ENCODE results near the gene WIPF2. TPM values are rescaled to one million over a fixed set of nuclear protein-coding genes. Genes with fewer than 3 reads are reported as not detected.

WIPF2 gene
- total and polyA plus RNA-seq, 2 of the 8 experiments (the other 6 are each of a cell fraction or from before 2014, with no cell fraction given), result 6.9 to 25.3 TPM

DNA sequence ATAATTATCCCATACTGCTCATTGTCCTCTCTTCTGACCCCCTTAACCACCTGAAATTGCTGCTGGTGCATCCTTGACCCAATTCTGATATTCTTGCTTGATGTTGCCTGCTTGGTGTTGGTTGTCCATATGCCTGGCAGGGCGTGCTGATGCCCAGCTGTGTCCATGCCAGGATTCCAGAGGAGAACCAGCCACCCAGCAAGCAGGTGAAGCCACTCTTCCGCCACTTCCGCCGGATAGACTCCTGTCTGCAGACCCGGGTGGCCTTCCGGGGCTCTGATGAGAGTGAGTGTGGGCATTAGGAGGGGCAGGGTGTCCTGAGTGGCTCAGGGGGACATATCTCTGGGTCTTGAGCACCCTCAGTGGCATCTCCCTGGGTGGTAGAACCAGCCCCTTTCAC is 30.4 kb upstream of the WIPF2 start:
- Histone ChIP-seq H3K23me2 (ENCODE audit: low read depth, low read length) (peaks cover 8% of the 10 kb centered on the region), H2AFZ (ENCODE audit: low read length) (no peak overlapping the region), H3K79me2 (ENCODE audit: control insufficient read depth in 1 of 2, insufficient read depth in 2 of 2, low read length in 2 of 2) (no peaks in the 10 kb centered on the region), H3K36me3 (ENCODE audit: control insufficient read depth in 2 of 4, insufficient read depth in 4 of 4, low read length in 3 of 4) (peaks cover 0 to 13% (median 5%) of the 10 kb centered on the region in 4 experiments; a peak in 5 of 8 replicates), H2BK20ac (ENCODE audit: low read length) (no peak overlapping the region), H3K23ac (ENCODE audit: insufficient read length) (no peak overlapping the region), H2BK120ac (replicated peaks; ENCODE audit: low read depth, low read length) (no peak overlapping the region), H3K18ac (ENCODE audit: extremely low read depth, low read length) (no peak overlapping the region), H3K4me3 (ENCODE audit: extremely low read depth in 1 of 4, insufficient read depth in 2 of 4, low read depth in 3 of 4, low read length in 4 of 4) (no peak overlapping the region), H3K14ac (ENCODE audit: insufficient read length) (no peak overlapping the region), H3K9ac (replicated peaks in 1 of 4; ENCODE audit: extremely low read depth in 1 of 4, low read depth in 3 of 4, low read length in 3 of 4) (no peak overlapping the region), H3K9me3 (ENCODE audit: insufficient read depth in 2 of 2, low read depth in 1 of 2, low read length in 1 of 2) (no peaks in the 10 kb centered on the region), H2BK15ac (ENCODE audit: low read length) (no peak overlapping the region), H4K91ac (replicated peaks; ENCODE audit: insufficient read length, low read length) (no peak overlapping the region), H4K5ac (ENCODE audit: insufficient read length, low read depth, low read length) (no peak overlapping the region), H3K4me1 (replicated peaks in 1 of 4; ENCODE audit: control insufficient read depth in 3 of 4, insufficient read depth in 4 of 4, low read length in 3 of 4) (peaks cover 0 to 9% (median 5%) of the 10 kb centered on the region in 4 experiments; a peak in 5 of 7 replicates), H2BK5ac (ENCODE audit: low read depth, low read length) (no peak overlapping the region), H4K8ac (ENCODE audit: extremely low read depth, insufficient read depth, low read length) (no peak overlapping the region), H3K79me1 (ENCODE audit: low read depth, low read length) (no peaks in the 10 kb centered on the region), H3K27me3 (replicated peaks in 1 of 4; ENCODE audit: control insufficient read depth in 3 of 4, extremely low read depth in 1 of 4, insufficient read depth in 3 of 4, low read length in 3 of 4) (no peaks in the 10 kb centered on the region), H3K4me2 (ENCODE audit: insufficient read depth in 1 of 2, low read depth in 2 of 2, low read length in 2 of 2) (no peak overlapping the region), H3K4ac (replicated peaks; ENCODE audit: insufficient read length, low read depth, low read length) (no peak overlapping the region), H2BK12ac (ENCODE audit: low read depth, low read length) (no peak overlapping the region), H4K20me1 (replicated peaks in 1 of 2; ENCODE audit: control insufficient read depth in 1 of 2, insufficient read depth in 2 of 2, low read length in 2 of 2) (peaks cover 0 to 2% of the 10 kb centered on the region in 2 experiments), H3K27ac (ENCODE audit: low read depth, low read length) (no peak overlapping the region), H2AK5ac (ENCODE audit: low read depth, low read length) (no peak overlapping the region), H3K56ac (replicated peaks; ENCODE audit: insufficient read length, low read depth, low read length) (no peak overlapping the region)
- no peak for TF ChIP-seq JUN (IDR thresholded peaks at IDR 0.05; ENCODE audit: low read depth, low read length)
- no peak for TF ChIP-seq RXRA (IDR thresholded peaks at IDR 0.05; ENCODE audit: insufficient read depth, low read depth, low read length)
- TF ChIP-seq GABPA (IDR thresholded peaks at IDR 0.05; ENCODE audit: borderline replicate concordance, insufficient read depth, low read length), result no peak
- no peak for TF ChIP-seq CTBP2 (IDR thresholded peaks at IDR 0.05; ENCODE audit: borderline replicate concordance, insufficient read depth, insufficient read length, low read length)
- TF ChIP-seq SAP30 (IDR thresholded peaks at IDR 0.05; ENCODE audit: insufficient read depth, insufficient replicate concordance, low read length), result no peak
- TF ChIP-seq TEAD4 (IDR thresholded peaks at IDR 0.05; ENCODE audit: low read depth, low read length), result no peak
- no peak for TF ChIP-seq SIRT6 (IDR thresholded peaks at IDR 0.05; ENCODE audit: low read length)
- TF ChIP-seq SRF (IDR thresholded peaks at IDR 0.05; ENCODE audit: low read depth, low read length), result no peak
- DNase-seq (ENCODE audit: low read depth in 1 of 2, low spot score in 2 of 2) (no peak), FAIRE-seq (no peak)
- 87% methylated on average over 6 of the region's 6 CpGs; no CpG with 5 or more reads in 1 of the 2 experiments for WGBS, 2 experiments (ENCODE audit: extremely low coverage in 1 of 2, insufficient coverage in 1 of 2, insufficient read length in 1 of 2, insufficient replicate concordance in 2 of 2, low coverage in 1 of 2, low lambda C conversion rate in 2 of 2, missing lambda C conversion rate in 1 of 2)
- ChIA-PET CTCF (ENCODE audit: partially characterized antibody) (interaction anchor here (0.6 to 7.9 kb wide), 13 partner anchors 12 to 173 kb away, joined by 3 to 61 read pairs (median 3); partner anchors contain the start of genes CSF3 and RAPGEFL1), POLR2A (ENCODE audit: partially characterized antibody) (interaction anchor here (0.7 to 10.5 kb wide), 3 partner anchors 11 to 32 kb away, joined by 3 to 105 read pairs (median 3); partner anchors contain the start of gene RAPGEFL1)
